A549 (cell line): Measurements from ENCODE around the gene PPP3CA.

Experiments used
- CBX8 ChIP-seq: fragments of 200-600 bp; sonication (generic); IDR thresholded peaks from 2 replicates; pipeline ENCODE4 v1.6.1; 2016
- FOSL2 ChIP-seq, 2 experiments: fragments of 450-650 bp in 1 of 2; fragments of >200 bp in 1 of 2; sonication (Bioruptor Twin) in 1 of 2; formaldehyde crosslinking; IDR thresholded peaks; 2 replicates each; pipeline versions ENCODE4 v1.5.0 to v1.6.1; 2016 to 2020; ENCODE audit warnings: mild to moderate bottlenecking in 1 of 2, moderate library complexity in 1 of 2
- MAX ChIP-seq: IDR thresholded peaks from 2 replicates; pipeline ENCODE4 v1.6.1; 2012
- NFE2L2 ChIP-seq: fragments of 150-350 bp; conservative IDR thresholded peaks from 2 replicates; pipeline ENCODE4 v1.6.1; 2014; ENCODE audit warnings: low read length
- PHF8 ChIP-seq: fragments of 200-600 bp; sonication (generic); IDR thresholded peaks from 2 replicates; pipeline ENCODE4 v1.6.1; 2016; ENCODE audit warnings: low read depth, mild to moderate bottlenecking, antibody characterized with exemption, moderate library complexity, borderline replicate concordance
- POLR2A ChIP-seq: IDR thresholded peaks from 2 replicates; pipeline ENCODE4 v1.6.1; 2012; ENCODE audit warnings: mild to moderate bottlenecking, low read length
- POLR2AphosphoS2 ChIP-seq: conservative IDR thresholded peaks from 2 replicates; pipeline ENCODE4 v1.6.1; 2012; ENCODE audit warnings: low read length, improper control_type of control experiment, inconsistent platforms
- ZFP36 ChIP-seq: fragments of 450-650 bp; IDR thresholded peaks from 2 replicates; pipeline ENCODE4 v1.6.1; 2014; ENCODE audit warnings: borderline replicate concordance; ENCODE audit not compliant: partially characterized antibody
- TF ChIP-seq, protein P1 (sequence below): fragments of >200 bp; sonication (Bioruptor Twin); formaldehyde crosslinking; IDR thresholded peaks from 3 replicates; pipeline ENCODE4 v1.5.1; 2016

DNA sequence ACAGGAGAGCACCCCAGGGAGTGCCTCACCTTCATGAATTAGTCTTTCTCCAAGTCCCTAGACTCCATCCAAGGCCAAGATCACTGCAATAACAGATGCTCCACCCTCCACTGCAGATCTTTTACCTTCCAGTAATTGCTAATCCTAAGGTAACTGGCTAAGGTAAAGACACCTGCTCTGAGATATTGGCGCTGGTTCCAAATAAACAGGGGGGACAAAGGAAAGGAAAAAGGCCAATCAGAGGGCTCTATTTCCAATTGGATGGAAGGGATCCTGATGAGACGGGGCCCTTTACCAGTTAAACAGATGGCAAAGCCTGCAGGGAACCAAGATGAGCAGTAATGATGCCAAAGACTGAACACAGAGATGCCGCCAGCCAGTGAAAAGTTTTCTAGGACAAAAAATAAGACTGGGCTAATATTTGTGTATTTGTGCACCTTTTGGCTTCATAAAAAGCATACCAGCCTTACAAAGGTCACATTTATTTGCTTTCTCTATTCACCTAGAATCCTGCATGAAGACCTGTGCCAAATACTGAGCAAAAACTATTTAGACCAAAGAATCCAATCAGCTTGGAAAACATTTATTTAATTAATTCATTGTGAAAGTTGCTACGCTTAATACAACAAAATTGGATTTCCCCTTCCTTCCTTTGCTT is 148.5 kb downstream of the PPP3CA start:
- TF ChIP-seq MAX (no peak), POLR2A (no peak), NFE2L2 (no peak), CBX8 (no peak), PHF8 (no peak), FOSL2 (IDR thresholded peaks at IDR 0.05) (no peak), FOSL2 (CRISPR knock-in tag; IDR thresholded peaks at IDR 0.05) (no peak), POLR2AphosphoS2 (no peak), ZFP36 (no peak)
- TF ChIP-seq, protein P1, sequence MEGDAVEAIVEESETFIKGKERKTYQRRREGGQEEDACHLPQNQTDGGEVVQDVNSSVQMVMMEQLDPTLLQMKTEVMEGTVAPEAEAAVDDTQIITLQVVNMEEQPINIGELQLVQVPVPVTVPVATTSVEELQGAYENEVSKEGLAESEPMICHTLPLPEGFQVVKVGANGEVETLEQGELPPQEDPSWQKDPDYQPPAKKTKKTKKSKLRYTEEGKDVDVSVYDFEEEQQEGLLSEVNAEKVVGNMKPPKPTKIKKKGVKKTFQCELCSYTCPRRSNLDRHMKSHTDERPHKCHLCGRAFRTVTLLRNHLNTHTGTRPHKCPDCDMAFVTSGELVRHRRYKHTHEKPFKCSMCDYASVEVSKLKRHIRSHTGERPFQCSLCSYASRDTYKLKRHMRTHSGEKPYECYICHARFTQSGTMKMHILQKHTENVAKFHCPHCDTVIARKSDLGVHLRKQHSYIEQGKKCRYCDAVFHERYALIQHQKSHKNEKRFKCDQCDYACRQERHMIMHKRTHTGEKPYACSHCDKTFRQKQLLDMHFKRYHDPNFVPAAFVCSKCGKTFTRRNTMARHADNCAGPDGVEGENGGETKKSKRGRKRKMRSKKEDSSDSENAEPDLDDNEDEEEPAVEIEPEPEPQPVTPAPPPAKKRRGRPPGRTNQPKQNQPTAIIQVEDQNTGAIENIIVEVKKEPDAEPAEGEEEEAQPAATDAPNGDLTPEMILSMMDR: no peak
